NCI-H226 (cell line): ENCODE results near the gene GNPDA1.
A peak's percentile ranks its signal among the peaks of the same experiment; 100 is the strongest.

Experiments
- DNase-seq: peaks from one replicate; pipeline ENCODE4 v3.0.0-alpha.2; 2015

The GNPDA1 gene

GRCh38 chr5:141989720-141990119 lies 23.1 kb downstream of the GNPDA1 start:
- DNase-seq = no peak

- DNase-seq = no peak
Measured at GRCh38 chr5:141986072-141986471, 26.8 kb downstream of the GNPDA1 start.

- no peak for DNase-seq
Measured at GRCh38 chr5:141982626-141983025, 30.2 kb downstream of the GNPDA1 start.

DNA sequence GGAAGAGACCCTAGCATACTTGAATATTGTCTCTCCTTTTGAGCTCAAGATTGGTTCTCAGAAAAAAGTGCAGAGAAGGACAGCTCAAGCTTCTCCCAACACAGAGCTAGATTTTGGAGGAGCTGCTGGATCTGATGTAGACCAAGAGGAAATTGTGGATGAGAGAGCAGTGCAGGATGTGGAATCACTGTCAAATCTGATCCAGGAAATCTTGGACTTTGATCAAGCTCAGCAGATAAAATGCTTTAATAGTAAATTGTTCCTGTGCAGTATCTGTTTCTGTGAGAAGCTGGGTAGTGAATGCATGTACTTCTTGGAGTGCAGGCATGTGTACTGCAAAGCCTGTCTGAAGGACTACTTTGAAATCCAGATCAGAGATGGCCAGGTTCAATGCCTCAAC lies 34.4 kb downstream of the GNPDA1 start:
- no peak for DNase-seq

DNA sequence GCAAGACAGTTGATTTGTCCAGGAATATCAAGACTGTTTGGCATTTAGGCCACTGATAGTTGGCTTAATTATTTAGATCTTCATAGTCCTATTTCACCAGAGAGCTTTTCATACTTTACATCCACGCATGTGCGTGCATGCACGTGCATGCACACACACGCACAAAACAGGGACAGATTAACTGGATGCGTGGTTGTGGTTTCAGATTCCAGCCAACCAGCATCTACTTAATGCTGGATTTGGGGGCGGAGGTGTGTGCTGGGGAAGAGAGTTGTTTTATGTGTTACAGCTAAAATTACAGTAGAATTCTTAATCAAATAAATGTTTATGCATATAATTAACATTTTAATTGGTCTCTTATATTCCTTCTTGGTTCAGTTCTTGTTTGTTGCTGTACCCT lies 36.7 kb downstream of the GNPDA1 start:
- no peak for DNase-seq

DNA sequence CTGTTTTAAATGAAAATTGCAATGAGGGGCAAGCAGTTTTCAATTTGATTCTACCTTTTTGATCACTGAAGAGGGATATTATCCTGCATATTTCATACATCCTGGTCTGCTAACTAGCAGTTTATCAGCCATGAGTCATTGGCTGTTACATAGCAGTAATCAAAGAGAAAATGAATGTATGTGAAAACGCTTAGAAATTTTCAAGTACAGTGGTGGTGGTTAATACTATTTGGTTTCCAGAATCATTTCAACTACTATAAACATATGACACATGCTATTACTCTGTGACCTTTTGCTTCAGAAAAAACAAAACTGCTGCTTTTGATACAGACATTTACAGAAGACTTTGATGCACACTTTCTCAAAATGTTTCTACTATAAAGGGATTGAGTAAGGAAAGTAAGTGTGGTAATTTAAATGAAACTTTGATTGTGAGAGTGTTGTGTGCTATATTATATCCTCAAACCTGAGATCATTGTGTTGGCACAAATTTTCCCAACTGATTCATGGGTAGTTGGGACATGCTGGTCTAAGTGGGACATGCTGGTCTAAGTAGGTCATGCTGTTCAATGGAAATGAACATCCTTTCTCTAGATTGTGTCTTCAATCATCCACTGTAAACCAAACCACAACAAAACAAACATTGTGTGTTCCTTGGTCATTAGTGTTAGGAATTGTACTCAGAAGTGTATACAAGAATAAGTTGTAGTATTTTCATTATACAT lies 38.8 kb downstream of the GNPDA1 start:
- peak; percentile 36 for DNase-seq

DNA sequence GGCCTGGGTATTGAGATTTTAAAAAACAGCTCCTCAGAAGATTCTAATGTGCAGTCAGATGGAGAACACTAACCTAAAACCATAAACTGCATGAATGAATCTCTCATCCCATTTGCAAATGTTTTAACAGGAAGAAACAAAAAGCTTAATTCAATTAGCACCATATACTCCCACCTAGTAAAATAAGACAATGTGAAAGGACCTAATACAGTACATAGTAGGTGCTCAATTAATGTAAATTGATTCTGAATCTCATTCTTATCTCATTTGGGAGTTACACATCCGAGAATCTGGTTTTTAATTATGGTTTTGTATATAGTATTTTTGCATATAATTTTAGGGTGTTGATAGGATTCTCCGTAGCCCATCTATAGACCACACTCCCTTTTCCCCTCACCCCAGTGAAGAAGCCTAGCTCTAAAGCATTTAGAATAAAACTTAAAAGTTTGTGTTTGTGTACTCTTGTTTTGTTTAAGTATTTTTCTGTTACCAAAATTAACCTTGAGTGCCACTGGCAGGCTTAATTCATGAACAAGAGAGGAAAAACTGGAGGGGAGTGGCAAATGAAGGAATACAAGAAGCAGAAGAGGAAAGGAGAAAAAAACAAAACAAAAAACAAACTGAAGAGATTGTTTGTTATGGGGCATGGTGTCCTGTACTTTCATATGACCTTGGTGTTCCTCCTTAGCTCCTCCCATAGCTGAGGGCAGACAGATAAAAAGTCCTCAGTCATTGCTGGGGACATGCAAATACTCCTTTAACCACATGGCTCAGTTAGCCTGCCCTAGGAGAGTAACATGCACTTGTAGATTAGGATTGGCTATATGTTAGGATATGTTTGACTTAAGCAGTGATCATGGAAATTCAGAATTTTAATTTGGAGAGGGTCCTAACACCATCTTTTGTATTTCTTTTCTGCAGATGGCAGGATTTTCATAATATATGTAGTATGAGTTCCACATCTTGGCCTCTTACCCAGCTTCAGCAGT lies 42.8 kb downstream of the GNPDA1 start:
- no peak for DNase-seq

DNA sequence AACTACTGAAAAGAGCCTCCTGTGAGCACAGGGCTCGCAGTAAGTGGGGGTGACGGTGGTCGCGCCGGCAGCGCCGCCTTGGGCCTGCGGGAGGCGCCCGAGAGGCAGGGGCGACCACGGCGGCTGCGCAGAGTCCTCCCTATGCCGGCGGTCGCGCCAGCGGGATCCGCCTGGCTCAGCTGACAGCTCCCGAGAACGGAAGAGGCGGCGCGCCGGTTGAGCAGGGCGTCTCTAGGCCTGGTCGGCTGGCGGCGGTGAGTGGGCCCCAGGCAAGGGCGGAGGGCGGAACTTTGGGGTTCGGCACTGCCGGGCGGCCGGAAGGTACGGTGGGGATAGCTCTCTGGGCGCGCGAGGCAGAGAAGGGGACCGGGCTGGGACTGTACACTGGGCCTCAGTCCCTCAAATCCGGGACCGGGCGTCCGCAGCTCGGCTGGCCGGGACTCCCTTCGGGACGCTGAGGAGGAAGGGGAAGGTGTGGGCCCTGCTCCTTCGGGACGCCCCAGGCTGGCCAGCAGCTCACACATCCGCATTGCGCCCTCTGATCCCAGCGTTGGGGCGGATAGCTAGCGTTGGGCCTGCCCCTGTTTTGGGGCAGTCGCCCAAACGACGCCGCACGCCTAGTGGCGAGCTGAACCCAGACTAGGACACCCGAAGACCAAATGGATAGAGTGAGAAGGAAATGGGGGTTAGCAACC lies 43.8 kb downstream of the GNPDA1 start, which contains the start of gene RNF14:
TSS of gene RNF14 (plus strand) at position 192 of the 695 bp plus-strand sequence. CDS start 4,484 bp downstream, outside the sequence.
- peak; percentile 94 for DNase-seq

- DNase-seq = no peak
Measured at GRCh38 chr5:141966963-141967333, 45.9 kb downstream of the GNPDA1 start.

GRCh38 chr5:141966275-141966962 lies 46.4 kb downstream of the GNPDA1 start:
- no peak for DNase-seq

DNA sequence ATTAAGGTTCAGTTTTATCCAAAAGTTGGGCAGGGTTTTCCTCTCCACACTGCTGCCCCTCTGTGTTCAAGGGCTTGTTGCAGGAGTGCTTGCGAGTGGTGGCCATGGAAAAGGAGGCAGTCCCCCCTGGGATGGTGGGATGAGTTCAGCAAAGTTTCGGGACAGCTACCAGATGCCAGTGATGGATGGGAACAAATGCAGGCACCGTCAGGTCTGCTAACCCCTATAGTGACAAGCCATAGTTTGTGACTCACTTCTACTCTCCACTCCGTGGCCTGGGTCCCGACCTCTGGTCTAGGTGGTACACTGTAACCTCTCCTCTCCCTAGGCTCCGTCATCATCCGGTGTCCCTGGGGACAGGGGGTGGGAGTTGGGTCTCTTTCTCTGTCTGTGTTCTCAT lies 47.8 kb downstream of the GNPDA1 start:
- no peak for DNase-seq

DNA sequence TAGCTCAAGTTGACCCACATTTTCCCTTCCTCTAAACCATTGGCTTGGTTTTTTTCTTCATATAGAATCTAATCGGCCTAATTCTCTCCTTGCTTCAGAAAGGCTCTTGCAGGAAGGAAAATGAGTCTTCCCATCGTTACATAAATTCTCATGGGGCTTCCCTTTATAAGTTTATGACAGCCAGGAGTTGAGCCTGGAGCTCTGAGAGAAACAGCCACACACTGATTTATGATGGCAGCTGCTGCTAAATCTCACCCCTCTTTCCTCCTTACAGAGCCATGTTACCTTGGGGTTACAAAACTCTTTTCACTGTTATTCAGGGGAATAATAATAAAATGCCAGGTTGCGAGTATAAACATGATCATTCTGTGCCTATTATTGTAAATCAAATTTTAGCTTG lies 49.1 kb downstream of the GNPDA1 start:
- DNase-seq = no peak

- no peak for DNase-seq
Measured at GRCh38 chr5:141961466-141961865, 51.4 kb downstream of the GNPDA1 start.

DNA sequence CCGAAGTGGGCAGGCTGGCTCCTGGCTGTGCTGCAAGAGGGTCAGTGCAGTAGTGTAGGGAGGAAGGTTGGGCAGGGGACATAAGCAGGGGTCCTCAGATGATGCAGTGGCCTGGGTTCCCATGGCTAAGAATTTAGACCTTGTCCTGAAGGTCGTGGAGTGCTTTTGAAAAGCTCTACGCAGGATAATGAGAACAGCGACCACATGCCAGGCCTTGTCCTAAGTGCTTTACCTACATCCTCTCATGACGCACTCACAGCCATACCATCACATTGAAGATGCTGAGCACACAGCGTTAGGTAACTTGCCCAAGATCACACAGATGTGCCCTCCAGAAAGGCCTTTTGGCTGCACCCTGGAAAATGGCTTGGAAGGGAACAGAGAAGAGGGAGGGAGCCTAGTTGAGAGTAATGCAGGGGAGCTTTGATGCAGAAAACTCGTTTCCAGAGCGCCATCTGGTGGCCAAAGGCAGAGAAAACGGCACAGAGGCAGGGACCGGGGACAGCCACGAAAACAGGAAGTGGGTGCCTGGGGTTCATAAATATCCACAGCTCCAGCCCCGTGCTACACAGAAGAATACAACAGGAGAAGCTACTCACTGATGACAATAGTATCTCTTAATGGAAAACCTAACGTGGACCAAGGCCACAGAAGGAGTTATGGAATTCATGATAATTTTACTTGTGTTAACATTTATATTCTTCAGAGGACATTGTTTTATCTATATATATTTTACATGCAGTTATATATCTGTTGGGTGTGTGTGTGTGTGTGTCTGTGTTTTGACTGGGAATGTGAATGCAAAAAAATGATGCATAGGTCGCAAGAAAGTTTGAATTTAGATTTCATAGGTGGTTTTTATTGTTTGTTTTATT lies 52.1 kb downstream of the GNPDA1 start:
- DNase-seq = peak; percentile 65

DNA sequence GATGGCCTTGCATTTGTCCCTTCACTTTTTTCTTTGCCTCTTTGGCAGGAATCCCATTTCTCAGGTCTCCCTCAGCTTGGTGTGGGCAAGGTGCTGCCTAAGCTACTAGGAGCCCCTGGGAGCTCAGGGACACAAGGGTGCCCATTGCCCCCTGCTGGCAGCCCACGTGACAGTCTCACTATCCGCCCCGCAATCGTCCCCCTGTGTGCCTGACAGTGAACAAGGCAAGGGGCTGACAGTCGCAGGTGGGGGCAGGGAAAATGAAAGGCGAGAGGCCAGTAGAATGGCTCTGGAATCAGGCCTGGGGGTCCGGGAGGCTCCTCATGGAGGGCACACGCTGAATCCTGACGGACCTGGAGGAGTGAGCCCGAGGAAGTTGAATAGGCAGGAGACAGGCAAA lies 52.8 kb downstream of the GNPDA1 start:
- DNase-seq = no peak

DNA sequence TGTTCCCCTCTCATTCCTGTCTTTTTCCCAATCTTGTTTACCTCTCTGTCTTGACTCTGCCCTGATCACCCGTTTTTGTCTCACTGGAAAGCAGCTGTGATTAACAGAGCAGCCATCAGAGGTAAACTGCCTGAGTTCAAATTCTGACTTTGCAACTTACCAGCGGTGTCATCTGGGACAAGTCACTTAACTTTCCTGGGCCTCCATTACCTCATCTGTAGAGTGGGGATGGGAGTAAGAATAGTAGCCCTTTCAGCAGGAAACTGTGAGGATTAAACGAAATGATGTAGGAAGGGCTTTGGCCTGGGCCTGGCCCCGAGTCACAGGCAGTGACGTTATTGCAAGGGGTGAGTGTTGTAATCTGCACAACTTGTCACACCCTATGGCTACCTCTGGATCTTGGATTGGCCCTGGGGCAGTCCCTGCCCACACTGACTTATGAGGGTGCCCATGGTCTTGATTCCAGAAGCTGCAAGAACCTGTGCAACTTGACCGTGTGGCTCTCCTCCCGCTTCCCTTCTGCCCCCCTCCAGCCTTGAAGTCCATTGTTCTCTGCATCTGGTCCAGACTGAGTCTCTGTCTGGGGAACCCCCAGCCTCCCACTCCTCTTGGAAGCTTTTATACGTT lies 54.2 kb downstream of the GNPDA1 start:
- DNase-seq = no peak

GRCh38 chr5:141958113-141958512 lies 54.7 kb downstream of the GNPDA1 start, which contains the start of gene PCDH12:
Gene PCDH12 (minus strand): TSS chr5:141958202. CDS start chr5:141957851, 351 bp downstream.
- no peak for DNase-seq

GRCh38 chr5:141957367-141957996 lies 55.3 kb downstream of the GNPDA1 start:
- no peak for DNase-seq

DNA sequence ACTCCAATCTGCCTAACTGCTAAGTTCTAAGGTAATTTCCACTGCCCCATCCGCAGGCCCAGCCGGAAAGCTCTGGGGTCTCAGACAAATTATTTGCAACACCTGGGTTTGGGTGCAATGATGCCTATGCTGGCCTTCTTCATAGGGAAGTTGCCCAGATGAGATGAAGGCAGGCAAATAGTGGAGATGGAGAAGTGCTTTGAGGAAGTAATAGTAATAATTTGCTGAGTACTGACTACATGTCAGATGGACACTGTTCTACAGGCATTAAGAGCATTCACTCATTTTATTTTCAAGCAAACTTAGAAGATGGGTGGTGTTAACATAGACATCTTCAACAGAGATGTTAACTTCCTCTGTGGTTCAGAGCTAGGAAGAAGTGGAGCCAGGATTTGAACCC lies 58.6 kb downstream of the GNPDA1 start:
- no peak for DNase-seq

DNA sequence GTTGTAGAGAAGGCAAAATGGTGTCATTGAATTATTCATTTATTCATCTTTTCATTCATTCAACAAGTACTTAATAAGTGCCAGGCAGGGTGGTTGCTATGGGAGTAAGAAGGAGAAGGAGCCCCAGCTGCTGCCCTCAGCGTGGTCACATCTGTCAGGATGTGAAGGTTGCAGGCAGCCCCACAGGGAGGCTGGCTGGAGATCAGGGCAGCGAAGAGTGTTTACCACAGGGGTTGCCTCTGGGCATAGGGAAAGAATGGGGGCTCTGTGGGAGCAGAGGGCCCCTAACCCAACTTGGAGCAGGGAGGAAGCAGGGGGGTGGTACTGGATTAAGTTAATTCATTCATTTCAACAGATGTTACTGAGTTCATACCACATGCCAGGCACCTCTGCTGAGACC lies 60.8 kb downstream of the GNPDA1 start:
- DNase-seq = no peak
